Esophagus mucosa (tissue), 1 donor: ENCODE data around the gene ZNF138. TPM values are rescaled to one million over a fixed set of nuclear protein-coding genes. Genes with fewer than 3 reads are reported as not detected.

Source experiments
- ATAC-seq: fragments of 200-7000 bp; cut with Tn5 transposase; one replicate; pipeline ENCODE4 v1.9.1; 2020
- total RNA-seq: library from RNA; stranded (reverse); gene quantifications from one replicate; pipeline ENCODE4 v1.2.4, GENCODE V29; 2023
- donor health status: DM: yes; HTN: yes; CAD: no.

ZNF138 gene
- total RNA-seq, 1 donor from 2014 or later: 5.4 TPM

DNA sequence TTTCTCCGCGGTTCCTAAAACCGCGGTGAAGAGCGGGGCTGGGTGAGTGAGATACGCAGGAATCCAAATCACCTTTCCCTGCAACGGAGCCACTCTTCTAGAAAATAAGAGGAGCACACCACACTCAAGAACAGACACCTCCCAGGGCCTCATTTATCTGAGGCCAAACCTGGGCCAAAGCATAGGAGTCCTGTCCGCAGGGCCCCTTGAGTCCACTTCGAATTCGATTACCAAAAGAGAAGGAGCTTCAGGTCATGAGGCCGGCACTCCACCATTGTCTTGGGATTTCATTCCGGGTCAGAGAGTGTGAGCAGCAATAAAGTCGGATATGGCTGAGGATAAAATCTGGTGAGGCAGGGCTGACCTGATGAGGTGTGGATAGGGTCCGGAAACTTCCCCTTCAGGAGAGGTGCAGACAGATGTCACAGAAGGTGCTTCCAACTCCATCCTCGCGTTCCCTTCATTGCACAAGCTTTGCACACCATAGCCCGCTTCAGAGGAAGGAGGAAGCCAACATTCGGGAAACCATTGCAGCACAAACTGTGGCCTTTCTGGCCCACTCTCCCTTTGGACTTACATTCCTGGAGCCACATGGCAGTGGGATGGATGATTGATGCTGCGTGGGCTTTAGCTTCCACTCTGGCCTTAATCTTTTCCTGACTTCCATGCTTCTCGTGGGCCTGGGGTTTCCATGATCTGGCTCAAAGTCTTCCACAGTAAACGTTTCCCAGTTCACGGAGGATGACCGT is 81.6 kb downstream of the ZNF138 start:
- no peak for ATAC-seq

DNA sequence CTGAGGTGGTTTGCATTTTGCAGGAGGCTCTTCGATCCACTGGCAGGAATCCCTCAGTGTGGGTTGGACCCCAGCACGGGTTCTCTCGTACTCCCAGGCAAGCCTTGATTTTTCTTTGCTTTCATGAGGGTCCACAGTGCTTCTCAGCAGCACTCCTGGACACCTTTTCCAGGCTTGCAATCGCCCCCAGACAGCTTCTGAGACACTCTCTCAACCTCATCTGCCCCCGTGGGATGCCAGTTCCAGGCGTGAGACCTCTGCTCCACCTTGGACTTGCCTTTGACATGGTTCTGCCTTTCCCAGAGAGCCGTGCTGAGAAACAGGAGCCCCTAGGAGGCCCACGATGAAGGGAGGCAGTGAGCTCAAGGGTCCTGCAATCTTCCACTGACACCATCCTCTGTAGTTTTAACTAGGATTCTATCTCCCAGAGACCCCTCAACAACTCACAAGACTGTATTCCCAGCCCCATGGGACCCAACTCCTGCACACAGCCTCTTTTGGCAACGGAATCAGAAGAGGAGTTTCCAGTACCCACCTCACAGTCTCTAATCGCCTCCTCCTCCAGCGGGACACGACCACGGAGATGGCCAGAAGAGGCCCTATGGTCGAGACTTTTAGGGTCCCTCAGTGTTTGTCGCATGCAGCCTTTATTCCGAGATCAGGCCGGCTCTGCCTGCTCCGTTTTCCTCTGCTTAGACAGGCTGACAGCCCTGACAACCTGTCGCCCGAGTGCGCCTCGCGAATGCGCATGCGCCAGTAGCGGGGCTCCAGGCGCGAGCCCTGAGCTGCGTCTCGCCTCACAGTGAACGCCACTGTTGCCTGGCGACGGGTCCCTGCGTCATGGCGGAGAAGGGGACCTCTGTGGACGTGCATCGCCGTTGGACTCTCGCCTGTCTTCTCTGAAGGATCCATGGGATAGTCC is 82.8 kb downstream of the ZNF138 start:
- ATAC-seq: peak; percentile 33

DNA sequence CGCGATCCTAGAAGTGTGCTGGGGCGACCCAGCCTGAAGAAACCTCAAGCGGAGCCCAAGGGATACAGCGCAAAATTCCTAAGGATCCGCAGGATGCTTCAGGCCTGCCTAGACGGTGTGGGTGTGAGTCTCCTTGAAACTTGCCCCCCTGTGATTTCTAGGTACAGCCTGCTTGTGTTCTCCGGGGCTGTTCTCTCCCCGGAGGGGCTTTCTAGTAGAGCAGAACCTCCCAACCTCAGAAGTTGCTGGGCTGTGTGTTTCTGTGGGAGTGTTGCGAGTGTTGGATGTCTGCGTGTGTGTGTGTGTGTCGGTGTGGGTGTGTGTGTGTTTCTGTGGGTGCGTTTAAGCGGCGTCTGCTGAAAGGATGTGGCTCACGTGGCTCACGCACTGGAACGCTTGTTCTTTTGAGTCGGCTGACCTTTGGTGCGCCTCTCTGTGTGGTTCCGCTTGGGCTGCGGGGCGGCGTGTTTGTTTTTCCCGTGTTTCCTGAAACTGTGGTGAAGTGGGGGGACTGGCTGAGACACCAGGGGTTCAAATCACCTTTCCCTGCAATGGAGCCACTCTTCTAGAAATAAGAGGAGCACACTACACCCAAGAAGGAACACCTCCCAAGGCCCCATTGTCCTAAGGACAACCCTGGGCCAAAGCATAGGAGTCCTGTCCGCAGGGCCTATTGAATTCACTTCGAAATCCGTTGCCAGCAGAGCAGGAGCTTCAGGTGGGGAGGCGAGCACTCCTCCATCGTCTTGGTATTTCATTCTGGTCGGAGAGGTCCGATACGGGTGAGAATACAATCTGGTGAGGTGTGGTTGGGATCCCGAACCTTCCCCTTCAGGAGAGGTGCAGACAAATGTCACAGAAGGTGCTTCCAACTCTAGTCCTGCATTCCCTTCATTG is 83.7 kb downstream of the ZNF138 start:
- ATAC-seq: no peak

DNA sequence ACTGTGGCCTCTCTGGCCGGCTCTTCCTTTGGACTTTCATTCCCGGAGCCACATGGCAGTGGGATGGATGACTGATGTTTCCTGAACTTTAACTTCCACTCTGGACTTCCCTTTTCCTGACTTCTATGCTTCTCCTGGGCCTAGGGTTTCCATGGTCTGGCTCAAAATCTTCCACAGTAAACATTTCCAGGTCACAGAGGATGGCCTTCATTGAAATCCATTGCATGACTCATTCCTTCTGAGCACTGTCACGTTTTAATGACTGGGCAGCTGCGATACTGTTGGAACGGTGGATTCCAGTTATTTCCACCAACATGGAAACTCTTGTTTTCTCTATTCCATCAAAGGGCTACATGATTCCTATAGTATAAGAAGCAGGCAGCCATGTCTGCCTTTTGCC is 84.5 kb downstream of the ZNF138 start:
- no peak for ATAC-seq

DNA sequence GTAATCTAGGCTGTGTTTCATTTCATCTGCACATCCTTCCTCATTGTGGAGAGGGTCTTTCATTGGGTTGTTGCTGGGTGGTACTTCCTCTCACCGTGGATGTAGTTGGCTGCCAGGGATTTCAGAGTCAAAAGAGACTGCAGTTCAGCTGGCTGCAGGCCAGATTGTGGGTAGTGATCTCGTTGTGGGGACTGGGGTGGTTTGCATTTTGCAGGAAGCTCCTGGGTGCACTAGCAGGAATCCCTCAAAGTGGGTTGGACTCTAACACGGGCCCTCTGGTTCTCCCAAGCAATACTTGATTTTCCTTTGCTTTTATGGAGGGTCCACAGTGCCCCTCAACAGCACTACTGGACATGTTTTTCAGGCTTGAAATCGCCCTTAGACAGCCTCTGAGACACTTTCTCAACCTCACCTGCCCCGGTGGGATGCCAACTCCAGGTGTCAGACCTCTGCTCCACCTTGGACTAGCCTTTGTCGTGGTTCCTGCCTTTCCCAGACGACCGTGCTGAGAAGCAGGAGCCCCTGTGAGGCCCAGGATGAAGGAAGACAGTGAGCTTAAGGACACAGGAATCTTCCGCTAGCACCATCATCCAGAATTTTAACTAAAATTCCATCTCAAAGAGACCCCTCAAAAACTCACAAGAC is 85.0 kb downstream of the ZNF138 start:
- ATAC-seq: no peak

DNA sequence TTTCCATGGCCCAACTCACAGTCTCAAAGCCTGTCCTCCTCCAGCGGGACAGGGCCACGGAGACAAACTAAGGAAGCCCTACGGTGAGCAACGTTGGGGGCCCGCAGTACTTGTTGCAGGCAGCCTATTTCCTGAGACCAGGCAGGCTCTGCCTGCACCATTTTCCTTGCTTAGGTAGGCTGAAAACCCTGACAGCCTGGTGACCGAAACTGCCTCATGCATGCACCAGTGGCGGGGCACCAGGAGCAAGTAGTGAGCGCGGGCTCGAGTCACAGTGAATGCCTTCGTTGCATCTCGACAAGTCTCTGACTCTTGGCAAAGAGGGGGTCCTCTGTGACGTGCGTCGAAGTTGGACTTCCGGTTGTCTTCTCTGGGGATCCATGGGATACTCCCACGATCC is 85.6 kb downstream of the ZNF138 start:
- no peak for ATAC-seq

DNA sequence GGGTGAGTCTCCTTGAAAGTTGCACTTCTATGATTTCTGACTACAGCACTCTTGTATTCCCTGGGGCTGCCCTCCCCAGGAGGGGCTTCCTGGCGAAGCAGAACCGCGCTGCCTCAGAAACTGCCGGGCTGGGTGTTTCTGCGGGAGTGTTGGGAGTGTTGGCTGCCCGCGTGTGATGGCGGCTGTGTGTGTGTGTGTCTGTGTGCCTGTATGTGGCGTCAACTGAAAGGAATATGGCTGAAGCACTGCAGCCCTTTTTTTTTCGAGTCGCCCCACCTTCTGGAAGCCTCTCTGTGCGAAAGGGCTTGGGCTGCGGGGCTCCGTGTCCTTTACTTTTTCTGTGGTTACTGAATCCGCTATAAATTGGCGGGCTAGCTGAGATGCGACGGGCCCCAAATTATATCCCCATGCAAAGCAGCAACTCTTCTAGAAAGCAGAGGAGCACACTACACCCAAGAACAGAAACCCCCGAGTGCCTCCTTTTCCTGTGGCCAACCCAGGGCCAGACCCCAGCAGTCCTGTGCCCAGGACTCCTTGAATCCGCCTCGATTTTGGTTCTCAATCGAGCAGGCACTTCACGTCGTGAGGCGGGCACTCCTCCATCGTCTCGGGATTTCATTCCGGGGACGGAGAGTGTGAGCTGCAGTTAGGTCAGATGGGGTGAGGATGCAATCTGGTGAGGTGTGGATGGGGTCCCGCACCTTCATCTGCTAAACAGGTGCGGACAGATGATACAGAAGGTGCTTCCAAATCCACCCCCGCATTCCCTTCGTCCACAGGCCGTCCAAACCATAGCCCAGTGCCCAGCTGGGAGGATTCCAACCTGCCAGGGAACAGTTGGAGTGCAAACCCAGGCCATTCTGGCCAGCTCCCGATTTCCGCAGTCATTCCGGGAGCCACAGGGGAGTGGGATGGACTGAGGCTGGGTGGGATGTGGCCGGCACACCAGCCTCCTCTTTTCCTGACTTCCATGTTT is 86.4 kb downstream of the ZNF138 start:
- ATAC-seq: no peak

DNA sequence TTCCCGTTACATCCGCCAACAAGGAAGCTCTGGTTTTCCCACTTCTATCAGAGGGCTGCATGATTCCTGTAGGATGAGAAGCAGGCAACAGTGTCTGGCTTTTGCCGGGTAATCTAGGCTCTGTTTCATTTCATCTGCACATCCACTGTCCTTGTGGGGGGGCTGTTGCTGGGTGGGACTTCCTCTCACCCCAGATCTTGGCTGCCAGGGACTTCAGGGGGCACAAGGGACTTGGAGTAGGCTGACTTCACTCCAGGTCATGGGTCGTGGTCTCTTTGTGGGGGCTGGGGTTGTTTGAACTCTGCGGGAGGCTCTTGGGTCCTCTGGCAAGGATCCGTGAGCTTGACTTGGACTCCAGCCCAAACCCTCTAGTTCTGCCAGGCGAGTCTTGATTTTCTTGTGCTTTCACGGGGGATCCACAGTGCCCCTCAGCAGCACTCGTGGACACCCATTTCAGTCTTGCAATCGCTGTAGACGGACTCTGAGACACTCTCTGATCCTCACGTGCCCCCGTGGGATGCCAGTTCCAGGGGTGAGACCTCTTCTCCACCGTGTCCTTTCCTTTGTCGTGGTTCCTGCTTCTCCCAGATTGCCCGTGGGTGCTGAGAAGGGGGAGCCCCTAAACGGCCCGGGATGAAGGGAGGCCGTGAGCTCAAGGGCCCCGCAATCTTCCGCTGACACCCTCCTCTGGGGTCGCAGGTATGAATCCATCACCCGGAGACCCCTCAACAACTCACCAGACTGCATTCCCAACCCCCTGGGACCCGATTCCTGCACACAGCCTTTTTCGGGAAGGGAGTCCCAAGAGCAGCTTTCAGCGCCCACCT is 87.4 kb downstream of the ZNF138 start:
- no peak for ATAC-seq

DNA sequence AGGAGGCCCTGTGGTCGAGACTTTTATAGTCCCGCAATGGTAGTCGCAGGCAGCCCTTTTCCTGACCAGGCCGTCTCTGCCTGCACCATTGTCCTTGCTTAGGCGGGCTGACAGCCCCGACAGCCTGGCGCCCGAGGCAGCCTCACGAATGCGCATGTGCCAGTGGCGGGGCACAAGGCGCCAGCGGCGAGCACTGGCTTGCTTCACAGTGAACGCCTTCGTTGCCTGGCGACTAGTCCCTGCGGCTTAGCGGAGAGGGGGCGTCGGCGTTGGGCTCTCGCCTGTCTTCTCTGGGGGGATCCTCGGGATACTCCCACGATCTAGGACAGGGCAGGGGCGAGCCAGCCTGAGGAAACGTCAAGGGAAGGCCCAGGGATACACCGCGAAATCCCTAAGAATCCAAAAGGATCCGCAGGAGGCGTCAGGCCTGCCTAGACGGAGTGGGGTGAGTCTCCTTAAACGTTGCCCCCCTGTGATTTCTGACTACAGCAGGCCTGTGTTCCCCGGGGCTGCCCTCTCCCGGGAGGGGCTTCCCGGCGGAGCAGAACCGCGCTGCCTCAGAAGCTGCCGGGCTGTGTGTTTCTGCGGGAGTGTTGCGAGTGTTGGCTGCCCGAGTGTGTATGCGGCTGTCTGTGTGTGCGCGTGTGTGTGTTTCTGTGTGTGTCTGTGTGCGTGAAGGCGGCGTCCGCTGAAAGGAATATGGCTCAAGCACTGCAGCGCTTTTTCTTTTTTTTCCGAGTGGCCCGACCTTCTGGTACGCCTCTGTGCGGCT is 88.3 kb downstream of the ZNF138 start:
- ATAC-seq: peak; percentile 83

Other genes with a start within 250 kb of the ZNF138 start
- gene ZNF680, start 231.4 kb upstream of the ZNF138 start, total RNA-seq: 4.9 TPM
- gene ZNF107, start 128.3 kb upstream of the ZNF138 start, total RNA-seq: 2.3 TPM
- gene ZNF273, start 108.8 kb downstream of the ZNF138 start, total RNA-seq: 6.0 TPM
- 10.7 TPM for gene ZNF117, start 196.6 kb downstream of the ZNF138 start, total RNA-seq
- gene ERV3-1, start 212.3 kb downstream of the ZNF138 start, total RNA-seq: 17.3 TPM